Uterus (tissue), 2 donors: Measurements from ENCODE around the gene PDP2.

ENCODE experiments used
- CTCF ChIP-seq, 4 experiments: fragments of 200-600 bp in 2 of 4; fragments of 450-650 bp in 2 of 4; sonication (generic) in 2 of 4; IDR thresholded peaks; one replicate each; pipeline ENCODE4 v1.5.1; 2016 to 2019; ENCODE audit warnings: antibody characterized with exemption in 4 of 4, mild to moderate bottlenecking in 2 of 4, moderate library complexity in 1 of 4
- POLR2A ChIP-seq, 2 donors: fragments of 450-650 bp; IDR thresholded peaks; one replicate each; pipeline ENCODE4 v1.6.1; 2016; ENCODE audit warnings: antibody characterized with exemption in 2 of 2, mild to moderate bottlenecking in 1 of 2, moderate library complexity in 1 of 2

- no peak for TF ChIP-seq CTCF (IDR thresholded peaks at IDR 0.05)
- TF ChIP-seq POLR2A (IDR thresholded peaks at IDR 0.05): no peak
Measured at GRCh38 chr16:66832661-66833305, 47.5 kb upstream of the PDP2 start.
